PFSK-1 (cell line): ENCODE data around the gene MFAP4.

ENCODE experiments used
- FOXP2 ChIP-seq: optimal IDR thresholded peaks from 2 replicates; pipeline ENCODE3; 2011; ENCODE audit warnings: borderline replicate concordance, control low read depth, inconsistent platforms; ENCODE audit not compliant: insufficient read depth; ENCODE audit errors: extremely low read length, extremely low read depth
- POLR2AphosphoS5 ChIP-seq: IDR thresholded peaks from 2 replicates; pipeline ENCODE4 v1.6.1; 2012; ENCODE audit warnings: low read depth, mild to moderate bottlenecking, control low read depth, low read length, moderate library complexity
- SIN3A ChIP-seq: IDR thresholded peaks from 2 replicates; pipeline ENCODE4 v1.6.1; 2012; ENCODE audit warnings: mild to moderate bottlenecking, low read length, moderate library complexity, borderline replicate concordance; ENCODE audit not compliant: insufficient read depth

DNA sequence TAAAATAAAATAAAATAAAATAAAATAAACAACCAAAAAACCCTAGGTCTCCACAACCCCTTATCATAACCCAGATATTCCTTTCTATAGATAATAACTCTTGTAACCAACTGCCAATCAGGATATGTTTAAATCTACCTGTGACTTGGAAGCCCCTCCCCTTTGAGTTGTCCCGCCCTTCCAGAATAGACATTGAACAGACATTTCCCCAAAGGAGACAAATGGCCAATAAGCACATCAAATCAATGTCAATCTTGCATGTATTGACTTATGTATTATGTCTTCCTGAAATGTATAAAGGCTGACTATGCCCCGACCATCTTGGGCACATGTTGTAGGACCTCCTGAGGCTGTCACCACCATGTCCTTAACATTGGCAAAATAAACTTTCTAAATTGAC lies 10.2 kb downstream of the MFAP4 start:
- TF ChIP-seq FOXP2 (no peak), POLR2AphosphoS5 (no peak), SIN3A (no peak)
